ENCODE data around the gene ABCA2. TPM values are rescaled to one million over a fixed set of nuclear protein-coding genes. Genes with fewer than 3 reads are reported as not detected.
"Not testable (repeated sequence)": the region's sequence is repeated elsewhere in the genome, so short reads cannot be mapped to it uniquely, and the experiment has no call there.

Gene ABCA2
- polyA plus RNA-seq, 6 donors from 2014 or later, result 0.63 to 3.9 (median 1.3) TPM; not detected in 1

DNA sequence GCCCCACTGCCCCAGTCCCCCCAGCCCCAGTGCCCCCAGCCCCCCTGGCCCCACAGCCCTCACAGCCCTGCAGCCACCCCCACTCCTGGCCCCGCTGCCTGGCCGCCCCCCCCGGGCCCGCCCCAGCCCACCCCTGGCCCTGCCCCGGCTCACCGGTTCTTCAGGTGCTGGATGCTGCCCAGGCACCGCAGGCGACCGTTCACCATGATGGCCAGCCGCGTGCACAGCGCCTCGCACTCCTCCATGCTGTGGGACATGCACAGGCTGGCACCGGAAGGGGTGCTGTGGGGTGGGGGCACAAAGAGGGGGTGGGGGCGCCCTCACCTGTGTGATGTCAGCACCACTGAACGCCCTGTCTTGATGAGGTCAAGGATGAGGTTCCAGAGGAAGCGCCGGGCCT, 18.8 kb downstream of the ABCA2 start:
- H3K4me1 Mint-ChIP-seq, result no peaks in the 10 kb centered on the region
- H3K36me3 Mint-ChIP-seq, result no peaks in the 10 kb centered on the region
- H3K9me3 Mint-ChIP-seq, result no peaks in the 10 kb centered on the region
- H3K27me3 Mint-ChIP-seq, result no peaks in the 10 kb centered on the region
- ATAC-seq (ENCODE audit: low read depth in 2 of 2) (no peak), DNase-seq (no peak)
- no peak overlapping the region for H3K4me3 Mint-ChIP-seq
- no peak overlapping the region for H3K27ac Mint-ChIP-seq

DNA sequence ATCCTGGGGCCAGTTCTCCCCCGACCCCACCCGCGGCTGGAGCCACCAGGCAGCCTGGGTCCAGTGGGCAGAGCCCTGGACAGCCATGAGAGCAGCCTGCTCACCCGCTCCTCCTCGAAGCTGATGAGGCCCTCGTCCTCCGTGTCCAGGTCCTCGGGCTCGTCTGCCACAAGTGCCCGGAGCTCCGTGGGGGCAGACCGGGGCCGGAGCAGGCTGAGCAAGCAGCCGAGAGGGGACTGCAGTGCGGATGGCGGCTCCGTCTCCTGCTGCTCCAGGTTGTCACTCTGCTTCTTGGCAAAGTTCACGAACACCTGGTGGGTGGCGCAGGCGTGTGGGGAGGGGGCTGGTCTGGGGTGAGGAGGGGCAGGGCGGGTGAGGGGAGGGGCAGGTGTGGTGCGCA, 19.7 kb downstream of the ABCA2 start:
- ATAC-seq (ENCODE audit: low read depth in 2 of 2) (no peak), DNase-seq (no peak)
- no peak overlapping the region for H3K27ac Mint-ChIP-seq
- H3K9me3 Mint-ChIP-seq, result no peaks in the 10 kb centered on the region
- no peaks in the 10 kb centered on the region for H3K27me3 Mint-ChIP-seq
- no peaks in the 10 kb centered on the region for H3K36me3 Mint-ChIP-seq
- H3K4me1 Mint-ChIP-seq, result no peaks in the 10 kb centered on the region
- no peak overlapping the region for H3K4me3 Mint-ChIP-seq

DNA sequence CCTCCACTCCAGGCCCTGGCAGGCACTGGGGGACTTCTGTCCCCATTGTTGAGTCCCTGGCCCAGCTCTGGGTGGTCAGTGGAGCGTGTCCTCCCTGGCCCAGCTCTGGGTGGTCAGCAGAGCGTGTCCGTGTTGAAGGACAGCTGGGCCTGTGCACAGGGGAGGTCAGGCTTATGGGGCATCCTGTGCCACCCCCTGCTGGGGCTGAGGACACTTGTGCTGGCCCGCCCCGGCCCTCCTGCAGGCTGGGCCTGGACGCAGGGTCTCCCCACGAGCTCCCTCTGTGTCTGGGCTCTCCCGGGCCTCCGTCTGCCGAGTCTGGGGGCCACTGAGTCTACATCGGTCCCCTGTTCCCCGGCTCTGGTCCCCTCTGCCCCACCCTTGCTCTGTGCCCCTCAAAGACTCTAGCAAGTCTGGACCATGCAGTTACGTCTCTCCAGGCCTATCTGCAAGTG, 20.2 kb downstream of the ABCA2 start:
- H3K27me3 Mint-ChIP-seq, result no peaks in the 10 kb centered on the region
- no peak for DNase-seq
- no peak overlapping the region for H3K27ac Mint-ChIP-seq
- H3K36me3 Mint-ChIP-seq, result no peaks in the 10 kb centered on the region
- ATAC-seq (ENCODE audit: low read depth in 2 of 2), result no peak
- H3K9me3 Mint-ChIP-seq, result no peaks in the 10 kb centered on the region
- H3K4me1 Mint-ChIP-seq, result no peaks in the 10 kb centered on the region
- H3K4me3 Mint-ChIP-seq, result no peak overlapping the region

DNA sequence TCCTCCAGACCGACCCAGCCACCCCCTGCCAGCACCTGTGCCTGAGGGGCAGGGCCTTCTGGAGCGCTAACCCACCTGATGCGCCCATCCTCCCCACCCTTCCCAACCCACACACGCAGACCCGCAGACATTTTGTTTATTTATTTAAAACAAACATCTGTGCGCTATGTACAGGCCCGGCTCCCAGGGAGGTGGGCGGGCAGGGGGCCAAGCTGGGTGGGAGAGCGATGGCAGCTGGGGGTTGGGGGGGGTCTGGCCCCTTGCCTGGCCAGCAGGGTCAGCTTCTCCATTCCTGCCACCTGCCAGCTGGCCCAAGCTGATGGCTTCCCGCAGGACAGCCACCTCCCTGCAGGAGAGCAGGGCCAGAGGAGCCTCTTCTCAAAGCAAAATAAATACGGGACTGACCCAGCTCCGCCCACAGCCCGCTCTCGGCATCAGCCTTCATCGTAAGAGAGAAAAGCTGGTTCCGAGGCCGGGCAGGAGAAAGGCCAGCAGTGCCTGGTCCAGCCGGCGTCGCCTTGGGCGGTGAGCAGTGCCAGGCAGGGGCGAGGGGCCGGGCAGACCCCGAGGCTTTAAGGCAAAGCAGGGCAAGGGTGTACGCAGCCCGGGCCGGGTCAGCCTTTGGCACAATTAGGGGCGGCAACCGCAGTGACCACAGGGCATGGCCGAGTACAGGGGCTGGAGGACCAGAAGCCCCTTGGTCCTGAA, 20.8 kb downstream of the ABCA2 start:
- DNase-seq, result no peak
- H3K36me3 Mint-ChIP-seq, result no peaks in the 10 kb centered on the region
- ATAC-seq (ENCODE audit: low read depth in 2 of 2), result no peak
- no peaks in the 10 kb centered on the region for H3K27me3 Mint-ChIP-seq
- no peak overlapping the region for H3K27ac Mint-ChIP-seq
- H3K4me1 Mint-ChIP-seq, result no peaks in the 10 kb centered on the region
- H3K4me3 Mint-ChIP-seq, result no peak overlapping the region
- H3K9me3 Mint-ChIP-seq, result no peaks in the 10 kb centered on the region

DNA sequence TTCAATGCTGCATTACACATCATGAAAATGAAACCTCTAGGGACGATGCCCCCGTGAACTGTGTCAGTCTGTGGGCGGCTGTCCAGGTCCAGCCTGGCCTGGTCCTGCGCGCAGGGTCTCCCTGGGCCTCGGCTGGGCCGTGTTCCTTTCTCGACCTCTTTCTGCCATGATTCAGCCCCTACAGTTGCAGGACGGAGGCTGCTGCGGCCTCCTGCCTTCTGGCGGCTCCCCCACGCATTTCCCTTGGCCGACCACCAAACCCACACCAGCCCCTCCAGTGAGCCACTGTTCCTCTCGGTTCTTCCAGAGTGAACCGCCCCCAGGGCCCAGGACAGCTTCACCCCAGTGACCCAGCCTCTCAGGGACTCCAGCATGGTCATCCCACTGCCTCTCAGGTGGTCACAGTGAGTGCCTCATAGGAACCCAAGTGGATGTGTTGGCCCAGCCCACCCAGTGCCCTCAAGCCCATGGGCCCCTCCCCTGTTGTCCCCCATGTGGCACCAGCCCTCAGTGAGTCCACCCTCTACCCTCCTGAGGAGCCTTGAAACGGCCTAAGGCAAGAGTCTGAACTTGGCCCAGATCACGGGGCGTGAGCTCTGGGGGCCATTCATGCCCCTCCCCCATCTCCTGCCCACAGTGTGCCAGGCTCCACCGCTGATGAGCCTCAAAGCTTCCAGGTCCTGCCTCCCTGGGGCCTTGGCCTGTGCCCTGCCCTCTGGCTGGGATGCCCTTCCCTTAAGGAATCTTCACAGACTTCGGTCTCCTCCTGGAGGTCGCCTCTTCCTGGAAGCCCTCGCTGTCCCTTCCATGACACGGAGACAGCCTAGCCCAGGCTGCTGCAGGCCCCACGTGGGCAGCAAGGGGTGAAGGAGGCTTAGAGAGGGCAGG, 21.7 kb downstream of the ABCA2 start:
- Mint-ChIP-seq H3K4me3 (no peak overlapping the region), H3K36me3 (no peaks in the 10 kb centered on the region), H3K27me3 (no peaks in the 10 kb centered on the region), H3K27ac (no peak overlapping the region), H3K4me1 (no peaks in the 10 kb centered on the region), H3K9me3 (no peaks in the 10 kb centered on the region)
- ATAC-seq (ENCODE audit: low read depth in 2 of 2) (no peak), DNase-seq (no peak)

DNA sequence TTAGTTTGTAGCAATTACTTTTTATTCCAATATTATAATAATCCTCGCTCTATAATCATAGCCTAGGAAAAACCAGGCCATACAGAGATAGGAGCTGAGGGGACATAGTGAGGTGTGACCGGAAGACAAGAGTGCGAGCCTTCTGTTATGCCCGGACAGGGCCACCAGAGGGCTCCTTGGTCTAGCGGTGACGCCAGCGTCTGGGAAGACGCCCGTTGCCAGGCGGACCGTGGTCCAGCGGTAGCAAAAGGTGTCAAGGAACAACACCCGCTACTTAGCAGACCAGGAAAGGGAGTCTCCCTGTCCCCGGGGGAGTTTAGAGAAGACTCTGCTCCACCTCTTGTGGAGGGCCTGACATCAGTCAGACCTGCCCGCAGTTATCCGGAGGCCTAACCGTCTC, 23.8 kb downstream of the ABCA2 start:
- H3K27me3 Mint-ChIP-seq; H3K4me3 Mint-ChIP-seq; H3K9me3 Mint-ChIP-seq; DNase-seq; H3K36me3 Mint-ChIP-seq; ATAC-seq (ENCODE audit: low read depth in 2 of 2); H3K27ac Mint-ChIP-seq: not testable (repeated sequence)
- peaks cover 7 to 17% (median 16%) of the 10 kb centered on the region in 3 donors for H3K4me1 Mint-ChIP-seq

DNA sequence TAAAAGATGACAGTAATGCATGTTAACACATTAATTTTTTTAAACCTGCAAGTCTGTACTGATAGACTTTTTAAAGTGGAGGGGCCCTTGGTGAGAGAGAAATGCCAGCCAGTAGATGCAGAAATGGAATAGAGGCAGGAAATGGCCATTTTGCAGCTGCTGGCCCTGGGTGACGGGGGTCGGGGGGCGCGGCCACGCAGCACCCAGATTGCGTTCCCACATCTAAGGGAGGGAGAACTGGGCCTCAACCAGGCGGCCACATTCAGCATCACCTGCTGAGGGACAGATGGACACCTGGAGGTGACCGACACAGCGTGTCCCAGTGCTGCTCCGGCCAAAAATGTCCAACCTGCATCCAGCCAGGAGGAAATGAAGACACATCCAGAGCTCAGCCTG, 25.4 kb downstream of the ABCA2 start:
- DNase-seq, result no peak
- Mint-ChIP-seq H3K9me3 (no peaks in the 10 kb centered on the region), H3K27ac (peak overlapping the region in 1 of 6 donors; percentile 60), H3K4me1 (peaks cover 14 to 30% (median 29%) of the 10 kb centered on the region in 3 donors), H3K27me3 (peaks cover 3 to 8% (median 4%) of the 10 kb centered on the region in 3 donors), H3K36me3 (no peaks in the 10 kb centered on the region), H3K4me3 (no peak overlapping the region)
- ATAC-seq (ENCODE audit: low read depth in 2 of 2), result no peak

DNA sequence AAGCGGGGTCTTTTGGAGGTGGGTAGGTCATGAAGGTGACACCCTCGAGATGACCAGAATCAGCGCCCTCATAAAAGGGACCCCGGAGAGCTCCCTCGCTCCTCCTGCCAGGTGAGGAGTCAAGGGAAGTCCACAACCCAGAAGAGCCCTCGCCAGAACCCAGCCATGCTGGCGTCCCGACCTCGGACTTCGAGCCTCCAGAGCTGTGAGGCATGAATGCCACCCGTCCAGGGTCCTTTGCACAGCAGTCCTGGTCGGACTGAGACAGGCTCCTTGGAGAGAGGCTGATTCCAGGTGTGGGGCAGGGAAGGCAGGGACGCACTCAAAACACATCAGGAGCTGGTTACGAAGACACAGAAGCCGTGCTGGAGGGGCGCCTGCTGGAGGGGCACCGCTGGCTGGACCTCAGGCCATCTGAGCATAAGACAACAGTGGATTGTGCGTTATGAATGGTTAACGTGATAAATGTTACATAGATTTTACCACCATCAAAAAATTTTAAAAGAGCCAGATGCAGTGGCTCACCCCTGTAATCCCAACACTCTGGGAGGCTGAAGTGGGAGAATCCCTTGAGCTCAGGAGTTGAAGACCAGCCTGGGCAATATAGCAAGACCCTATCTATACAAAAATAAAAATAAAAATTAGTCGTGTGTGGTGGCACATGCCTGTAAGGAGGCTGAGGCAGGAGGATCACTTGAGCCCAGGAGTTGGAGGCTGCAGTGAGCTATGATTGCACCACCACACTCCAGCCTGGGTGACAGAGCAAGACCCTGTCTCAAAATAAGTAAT, 26.0 kb downstream of the ABCA2 start:
- no peak for ATAC-seq (ENCODE audit: low read depth in 2 of 2)
- Mint-ChIP-seq H3K4me3 (no peak overlapping the region), H3K27ac (peak overlapping the region in 1 of 6 donors; percentile 60), H3K36me3 (no peaks in the 10 kb centered on the region), H3K27me3 (peaks cover 3 to 12% (median 6%) of the 10 kb centered on the region in 3 donors), H3K9me3 (no peaks in the 10 kb centered on the region), H3K4me1 (peaks cover 15 to 33% (median 31%) of the 10 kb centered on the region in 3 donors)
- no peak for DNase-seq

DNA sequence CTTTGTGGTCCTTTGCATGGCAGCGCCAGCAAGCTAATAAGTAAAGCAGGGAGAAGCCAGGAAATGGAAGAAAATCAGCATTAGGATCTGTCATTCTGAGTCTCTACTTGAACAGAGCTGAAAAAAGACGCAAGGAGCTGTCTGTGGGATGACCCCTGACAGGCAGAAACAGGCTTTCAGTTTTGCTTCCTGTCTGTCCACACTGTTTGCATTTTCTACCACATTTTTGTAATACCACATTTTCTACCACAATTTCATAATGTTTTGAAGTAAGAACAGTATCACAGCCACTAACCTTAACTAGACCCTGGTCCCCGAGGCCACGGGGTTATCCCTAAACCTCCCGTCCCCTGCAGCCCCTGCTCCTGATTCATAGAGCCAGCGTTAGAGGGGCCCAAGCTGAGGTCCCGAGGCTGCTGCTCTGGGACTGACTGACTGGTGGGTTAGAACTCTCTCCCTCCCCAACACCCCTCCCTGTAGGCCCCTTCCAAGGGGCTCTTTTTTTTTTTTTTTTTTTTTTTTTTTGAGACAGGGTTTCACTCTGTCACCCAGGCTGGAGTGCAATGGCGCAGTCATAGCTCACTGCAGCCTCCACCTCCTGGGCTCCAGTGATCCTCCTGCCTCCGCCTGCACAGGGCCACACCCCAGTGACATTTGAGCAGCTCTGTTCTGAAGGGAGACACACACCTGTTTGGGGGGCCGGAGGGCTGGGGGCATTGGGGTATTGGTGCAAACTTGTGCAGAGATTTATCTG, 27.7 kb downstream of the ABCA2 start:
- Mint-ChIP-seq H3K36me3 (no peaks in the 10 kb centered on the region), H3K4me3 (peak overlapping the region in 7 of 8 donors; percentile 30 to 85 (median 65)), H3K4me1 (peaks cover 15 to 42% (median 39%) of the 10 kb centered on the region in 3 donors), H3K27me3 (peaks cover 3 to 18% (median 6%) of the 10 kb centered on the region in 3 donors), H3K27ac (peak overlapping the region; percentile 36 to 94 (median 77)), H3K9me3 (no peaks in the 10 kb centered on the region)
- ATAC-seq (ENCODE audit: low read depth in 2 of 2) (peak; percentile 65 to 68), DNase-seq (peak; percentile 55)

DNA sequence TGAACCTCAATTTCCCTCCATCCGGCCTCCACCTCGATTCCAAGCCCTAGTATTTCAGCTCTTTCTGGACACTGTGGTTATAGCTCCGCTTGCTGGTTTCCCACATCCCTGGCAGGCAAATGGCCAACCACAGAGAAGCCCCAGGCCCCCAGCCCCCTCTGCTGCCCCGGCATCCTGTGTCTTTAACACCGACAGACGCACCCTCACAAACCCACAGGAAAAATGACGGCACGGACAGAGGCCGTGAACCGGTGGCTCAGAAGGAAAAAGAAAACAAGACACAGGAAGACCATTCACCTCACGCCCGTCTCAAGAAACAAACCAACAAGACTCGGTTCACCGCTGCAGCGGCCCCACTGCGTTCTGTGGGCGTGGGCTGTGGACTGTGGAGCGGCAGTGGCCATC, 30.2 kb downstream of the ABCA2 start:
- Mint-ChIP-seq H3K4me1 (peaks cover 21 to 50% (median 47%) of the 10 kb centered on the region in 3 donors), H3K4me3 (peak overlapping the region; percentile 42 to 82 (median 68))

DNA sequence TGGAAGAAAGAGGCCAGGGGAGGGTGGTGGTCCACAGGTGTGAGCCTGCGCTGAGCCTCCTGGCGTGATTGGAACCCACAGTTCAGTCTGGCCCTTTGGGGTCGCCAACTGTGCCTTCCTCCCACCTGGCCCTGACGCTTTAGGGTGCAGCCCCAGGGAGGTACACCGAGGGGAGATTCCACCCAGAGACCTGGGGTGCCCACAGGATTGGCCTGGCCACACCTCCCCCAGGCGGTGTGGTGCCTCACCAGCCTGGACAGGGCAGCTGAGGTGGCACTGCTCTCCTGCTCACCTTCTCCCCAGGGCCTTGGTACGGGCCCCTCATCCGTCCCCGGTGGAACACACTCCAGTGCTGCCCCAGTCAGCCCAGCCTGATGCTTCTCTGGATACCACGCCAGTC, 30.7 kb downstream of the ABCA2 start:
- Mint-ChIP-seq H3K4me3 (peak overlapping the region in 7 of 8 donors; percentile 42 to 82 (median 70)), H3K27me3 (peaks cover 3 to 18% (median 6%) of the 10 kb centered on the region in 3 donors), H3K9me3 (no peaks in the 10 kb centered on the region), H3K27ac (peak overlapping the region in 2 of 6 donors; percentile 89 to 92), H3K36me3 (no peaks in the 10 kb centered on the region), H3K4me1 (peaks cover 21 to 53% (median 52%) of the 10 kb centered on the region in 3 donors)
- ATAC-seq (ENCODE audit: low read depth in 2 of 2) (no peak), DNase-seq (no peak)

More for the DNA sequence above, 30.2 kb downstream of the ABCA2 start:
- Mint-ChIP-seq H3K27me3 (peaks cover 3 to 18% (median 6%) of the 10 kb centered on the region in 3 donors), H3K27ac (peak overlapping the region in 4 of 6 donors; percentile 75 to 92 (median 90)), H3K36me3 (no peaks in the 10 kb centered on the region), H3K9me3 (no peaks in the 10 kb centered on the region)
- ATAC-seq (ENCODE audit: low read depth in 2 of 2) (no peak), DNase-seq (no peak)

DNA sequence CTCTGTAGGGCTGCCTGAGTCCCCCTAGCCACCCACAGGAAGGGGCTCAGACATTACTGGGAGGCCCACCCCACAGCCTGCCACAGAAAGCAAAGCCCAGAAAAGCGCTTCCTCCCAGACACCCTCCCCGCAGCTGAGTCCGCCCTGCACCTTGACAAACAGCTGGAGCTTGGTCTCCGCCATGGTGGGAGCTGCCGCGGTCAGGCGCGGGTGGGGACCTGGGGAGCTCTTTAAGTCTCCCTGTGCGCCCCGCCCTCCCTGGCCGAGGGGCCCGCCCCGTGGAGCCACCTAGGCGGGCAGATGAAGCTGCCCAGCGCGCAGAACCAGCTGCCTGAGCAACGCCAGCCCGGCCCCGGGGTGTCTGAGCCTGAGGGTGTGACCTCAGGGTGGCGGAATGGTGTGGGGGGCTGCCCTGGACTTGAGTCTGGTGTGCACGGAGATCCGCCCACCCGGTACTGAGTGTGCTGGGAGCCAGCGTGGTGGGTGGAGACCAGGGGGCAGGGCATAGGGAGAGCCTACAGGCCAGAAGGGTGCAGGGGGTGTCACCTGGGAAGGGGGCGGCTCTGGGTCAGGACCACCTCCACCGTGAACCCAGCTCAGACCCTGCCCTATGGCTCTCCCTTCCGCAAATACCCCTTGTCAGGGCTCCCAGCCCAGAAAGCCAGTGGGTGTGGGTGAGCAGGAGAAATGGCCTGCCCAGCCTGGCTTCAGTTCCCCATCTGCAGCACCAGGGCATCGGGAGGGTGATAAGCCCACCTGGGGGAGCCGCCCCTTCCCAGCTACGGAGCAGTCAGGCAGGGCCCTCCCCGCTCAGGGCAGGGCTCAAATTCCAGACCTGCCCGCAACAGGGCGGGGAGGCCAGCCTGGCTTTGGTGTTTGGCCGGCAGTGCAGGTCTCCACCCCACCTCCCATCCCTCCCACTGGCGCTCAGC, 31.4 kb downstream of the ABCA2 start, which contains the start of gene CLIC3:
TSS of gene CLIC3 (minus strand) at position 208 of the 932 bp plus-strand sequence. CDS start at position 183, 25 bp downstream.
- DNase-seq, result peak; percentile 39

More for the DNA sequence above, 31.4 kb downstream of the ABCA2 start, which contains the start of gene CLIC3:
- Mint-ChIP-seq H3K4me1 (peaks cover 21 to 54% (median 54%) of the 10 kb centered on the region in 3 donors), H3K4me3 (peak within 1 kb of the TSS; percentile 59 to 74 (median 64)), H3K27me3 (peaks cover 3 to 18% (median 6%) of the 10 kb centered on the region in 3 donors), H3K9me3 (no peaks in the 10 kb centered on the region), H3K27ac (peak within 1 kb of the TSS in 3 of 6 donors; percentile 65 to 69 (median 66)), H3K36me3 (no peaks in the 10 kb centered on the region)
- no peak for ATAC-seq (ENCODE audit: low read depth in 2 of 2)

Data from naive B cell (primary cell).